ENCODE data around the gene SPATA2L. TPM values are rescaled to one million over a fixed set of nuclear protein-coding genes. Genes with fewer than 3 reads are reported as not detected.
A peak's percentile ranks its signal among the peaks of the same experiment; 100 is the strongest.
"Not testable (repeated sequence)": the region's sequence is repeated elsewhere in the genome, so short reads cannot be mapped to it uniquely, and the experiment has no call there.

SPATA2L gene
- total and polyA plus RNA-seq, 12 donors, result 1.9 to 13.0 (median 3.1) TPM

DNA sequence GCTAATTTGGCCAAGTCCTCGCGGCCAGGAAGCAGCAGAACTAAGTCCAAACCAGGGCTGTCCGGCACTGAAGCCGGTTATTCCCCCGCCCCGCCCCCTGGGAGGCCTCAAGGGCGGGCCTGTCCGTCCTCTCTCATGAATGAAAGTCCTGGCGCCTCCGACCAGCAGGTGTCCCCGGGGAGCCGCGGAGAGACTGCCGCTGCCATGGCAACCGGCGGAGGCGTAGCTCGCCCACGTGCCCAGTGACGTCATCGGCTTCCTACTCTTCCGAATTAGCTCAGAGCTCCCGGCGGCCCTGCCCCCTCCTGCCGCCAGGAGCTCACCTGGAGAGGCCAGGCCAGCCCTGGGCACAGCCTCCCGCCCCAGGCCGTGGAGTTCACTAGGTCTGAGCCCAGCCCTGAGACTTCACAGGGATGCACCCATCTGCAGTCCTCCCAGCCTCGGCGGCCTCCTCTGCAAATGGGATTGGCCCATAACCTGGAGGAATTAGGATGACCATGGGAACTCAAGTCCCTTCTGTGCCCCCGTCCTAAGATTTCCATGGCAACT lies 1.3 kb downstream of the SPATA2L start:
- WGBS, 2 donors, result 1% methylated on average over 30 of the region's 30 CpGs
- intact Hi-C loops (cut with DNase I), result loop anchor here in 7 of 10 donors (1.0 to 10.0 kb wide), 8 partner anchors 20 to 172 kb away; partner anchors contain the start of genes VPS9D1 (in 3 of the 7), ZNF276 (in 2 of the 7) and TCF25 (in 1 of the 7)
- Histone ChIP-seq H3K27ac (peak overlapping the region; percentile 1 to 85 (median 75)), H3K4me1 (peaks cover 10 to 34% (median 26%) of the 10 kb centered on the region in 9 donors), H3K9me3 (no peaks in the 10 kb centered on the region), H3K4me3 (peak overlapping the region; percentile 59 to 78 (median 74)), H3K27me3 (no peaks in the 10 kb centered on the region), H3K36me3 (peaks cover 0 to 31% (median 0%) of the 10 kb centered on the region in 9 donors)
- DNase-seq, result peak; percentile 98 to 99
- TF ChIP-seq, protein P1, sequence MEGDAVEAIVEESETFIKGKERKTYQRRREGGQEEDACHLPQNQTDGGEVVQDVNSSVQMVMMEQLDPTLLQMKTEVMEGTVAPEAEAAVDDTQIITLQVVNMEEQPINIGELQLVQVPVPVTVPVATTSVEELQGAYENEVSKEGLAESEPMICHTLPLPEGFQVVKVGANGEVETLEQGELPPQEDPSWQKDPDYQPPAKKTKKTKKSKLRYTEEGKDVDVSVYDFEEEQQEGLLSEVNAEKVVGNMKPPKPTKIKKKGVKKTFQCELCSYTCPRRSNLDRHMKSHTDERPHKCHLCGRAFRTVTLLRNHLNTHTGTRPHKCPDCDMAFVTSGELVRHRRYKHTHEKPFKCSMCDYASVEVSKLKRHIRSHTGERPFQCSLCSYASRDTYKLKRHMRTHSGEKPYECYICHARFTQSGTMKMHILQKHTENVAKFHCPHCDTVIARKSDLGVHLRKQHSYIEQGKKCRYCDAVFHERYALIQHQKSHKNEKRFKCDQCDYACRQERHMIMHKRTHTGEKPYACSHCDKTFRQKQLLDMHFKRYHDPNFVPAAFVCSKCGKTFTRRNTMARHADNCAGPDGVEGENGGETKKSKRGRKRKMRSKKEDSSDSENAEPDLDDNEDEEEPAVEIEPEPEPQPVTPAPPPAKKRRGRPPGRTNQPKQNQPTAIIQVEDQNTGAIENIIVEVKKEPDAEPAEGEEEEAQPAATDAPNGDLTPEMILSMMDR (IDR thresholded peaks at IDR 0.05), result peak; percentile 42 to 81 (median 69)
- ATAC-seq, result peak; percentile 73 to 92 (median 82)

- H3K4me3 ChIP-seq, result peak overlapping the region in 8 of 10 donors; percentile 59 to 77 (median 70)
- H3K9me3 ChIP-seq, ATAC-seq, H3K27me3 ChIP-seq, DNase-seq: not testable (repeated sequence)
- peaks cover 0 to 35% (median 0%) of the 10 kb centered on the region in 9 donors for H3K36me3 ChIP-seq
- peaks cover 10 to 34% (median 26%) of the 10 kb centered on the region in 9 donors for H3K4me1 ChIP-seq
- intact Hi-C loops (cut with DNase I), result loop anchor here in 7 of 10 donors (1.0 to 10.0 kb wide), 8 partner anchors 21 to 173 kb away; partner anchors contain the start of genes VPS9D1 (in 3 of the 7), ZNF276 (in 2 of the 7) and TCF25 (in 1 of the 7)
- 56 to 57% methylated on average over 18 of the region's 18 CpGs for WGBS, 2 donors
- peak overlapping the region in 9 of 10 donors; percentile 1 to 85 (median 76) for H3K27ac ChIP-seq
Observed at GRCh38 chr16:89699629-89700099, 1.8 kb downstream of the SPATA2L start.

DNA sequence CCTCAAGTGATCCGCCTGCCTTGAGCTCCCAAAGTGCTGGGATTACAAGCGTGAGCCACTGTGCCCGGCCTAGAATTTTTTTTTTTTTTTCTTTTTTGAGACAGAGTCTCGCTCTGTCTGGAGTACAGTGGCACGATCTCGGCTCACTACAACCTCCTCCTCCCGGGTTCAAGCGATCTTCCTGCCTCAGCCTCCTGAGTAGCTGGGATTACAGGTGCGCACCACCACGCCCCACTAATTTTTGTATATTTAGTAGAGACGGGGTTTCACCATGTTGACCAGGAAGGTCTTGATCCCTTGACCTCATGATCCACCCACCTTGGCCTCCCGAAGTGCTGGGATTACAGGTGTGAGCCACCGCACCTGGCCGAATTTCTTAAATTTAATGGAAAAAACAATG lies 2.8 kb downstream of the SPATA2L start:
- WGBS, 2 donors, result 98% methylated on average over 14 of the region's 14 CpGs
- H3K27me3 ChIP-seq; ATAC-seq; intact Hi-C loops (cut with DNase I); H3K27ac ChIP-seq; H3K4me3 ChIP-seq; H3K9me3 ChIP-seq; DNase-seq: not testable (repeated sequence)
- Histone ChIP-seq H3K36me3 (peaks cover 0 to 44% (median 0%) of the 10 kb centered on the region in 9 donors), H3K4me1 (peaks cover 10 to 34% (median 26%) of the 10 kb centered on the region in 9 donors)

DNA sequence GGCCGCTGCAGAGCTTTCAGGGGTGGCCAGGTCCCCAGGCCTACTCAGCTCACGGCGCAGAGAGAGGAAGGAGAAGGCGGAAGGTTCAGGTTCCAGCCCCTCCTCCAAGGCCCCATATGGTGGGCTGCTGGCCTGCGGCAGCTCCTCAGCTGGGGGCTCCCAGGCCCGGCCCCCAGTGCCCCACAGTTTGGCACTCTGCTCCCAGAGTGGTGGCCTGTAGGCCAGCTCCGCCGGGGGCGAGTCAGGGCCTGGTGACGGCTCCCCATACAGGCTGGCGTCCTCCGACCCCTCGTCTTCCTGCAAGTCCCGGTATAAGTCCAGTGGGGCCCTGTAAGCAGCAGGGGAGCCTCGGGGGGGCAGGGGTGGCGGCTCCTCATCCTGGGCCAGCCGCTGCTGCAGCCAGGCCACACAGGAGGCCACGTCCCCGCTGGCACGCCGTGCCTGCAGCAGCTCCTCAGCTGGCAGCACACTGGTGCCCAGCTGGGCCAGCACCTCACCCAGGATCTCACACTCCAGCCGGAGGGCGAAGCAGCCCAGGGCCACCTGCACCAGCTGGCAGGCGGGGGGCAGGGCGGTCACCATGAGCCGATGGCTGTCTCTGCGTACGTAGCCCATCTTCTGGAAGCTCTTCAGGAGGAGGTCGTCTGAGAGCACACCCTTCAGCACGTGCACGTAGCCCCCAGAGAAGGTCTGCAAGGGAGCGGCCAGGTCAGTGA lies 3.7 kb downstream of the SPATA2L start:
- Histone ChIP-seq H3K27ac (no peak overlapping the region), H3K4me1 (peaks cover 10 to 34% (median 26%) of the 10 kb centered on the region in 9 donors), H3K27me3 (no peaks in the 10 kb centered on the region), H3K9me3 (no peaks in the 10 kb centered on the region), H3K4me3 (no peak overlapping the region), H3K36me3 (peaks cover 0 to 53% (median 7%) of the 10 kb centered on the region in 9 donors)
- TF ChIP-seq, protein P1 (IDR thresholded peaks at IDR 0.05), result no peak
- 89% methylated on average over 32 of the region's 32 CpGs for WGBS, 2 donors
- no peak for DNase-seq
- intact Hi-C loops (cut with DNase I), result no loop called here
- no peak for ATAC-seq

DNA sequence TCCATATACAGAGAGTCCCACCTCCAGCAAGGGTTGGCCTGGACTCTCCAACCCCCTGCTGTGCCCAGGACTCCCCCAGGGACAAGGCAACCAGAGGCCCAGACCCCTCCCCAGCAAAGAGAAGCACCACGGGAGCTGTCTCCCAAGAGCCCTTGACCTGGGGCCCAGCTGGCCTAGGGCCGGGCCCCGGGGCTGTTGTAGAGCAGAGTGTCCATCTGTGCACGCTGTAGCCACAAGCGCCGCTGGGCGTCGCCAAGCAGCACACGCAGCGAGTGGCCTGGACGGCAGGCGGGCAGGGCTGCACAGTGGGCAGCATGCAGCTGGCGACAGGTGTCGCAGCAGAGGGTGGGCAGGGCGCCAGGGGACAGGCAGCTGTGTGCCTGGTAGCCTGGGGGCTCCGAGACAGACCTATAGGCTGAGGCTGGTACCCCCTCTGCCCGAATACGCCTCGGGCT lies 4.3 kb downstream of the SPATA2L start:
- Histone ChIP-seq H3K4me3 (no peak overlapping the region), H3K27ac (no peak overlapping the region), H3K4me1 (peaks cover 10 to 32% (median 25%) of the 10 kb centered on the region in 9 donors), H3K36me3 (peaks cover 0 to 59% (median 7%) of the 10 kb centered on the region in 9 donors), H3K9me3 (no peaks in the 10 kb centered on the region), H3K27me3 (no peaks in the 10 kb centered on the region)
- intact Hi-C loops (cut with DNase I), result no loop called here
- WGBS, 2 donors, result 92 to 95% methylated on average over 19 of the region's 19 CpGs
- DNase-seq, result no peak
- ATAC-seq, result no peak
- TF ChIP-seq, protein P1 (IDR thresholded peaks at IDR 0.05), result no peak

Measured in heart right ventricle (tissue), 16 donors.